Thoracic aorta (tissue), 2 donors: Measurements from ENCODE around the gene KRTAP27-1. TPM values are rescaled to one million over a fixed set of nuclear protein-coding genes. Genes with fewer than 3 reads are reported as not detected.

Experiments
- ATAC-seq: fragments of 150-250 bp; one replicate; pipeline ENCODE4 v1.8.0; 2017; ENCODE audit warnings: low read depth; ENCODE audit not compliant: insufficient number of reproducible peaks, low FRiP score
- DNase-seq: peaks from one replicate; pipeline ENCODE4 v3.0.0-alpha.2; 2020; ENCODE audit warnings: low spot score
- H3K27ac ChIP-seq, 2 donors: fragments of 200-600 bp; sonication (generic); 1 replicate in 1 of 2; 2 replicates in 1 of 2; pipeline ENCODE4 v1.5.1; 2016; ENCODE audit warnings: mild to moderate bottlenecking in 2 of 2, moderate library complexity in 2 of 2
- H3K27me3 ChIP-seq: fragments of 200-600 bp; sonication (generic); replicated peaks from 2 replicates; pipeline ENCODE4 v1.6.0; 2016; ENCODE audit warnings: mild to moderate bottlenecking; ENCODE audit not compliant: insufficient read depth
- H3K36me3 ChIP-seq: fragments of 200-600 bp; sonication (generic); one replicate; pipeline ENCODE4 v1.5.1; 2016
- H3K4me1 ChIP-seq, 2 donors: fragments of 200-600 bp; sonication (generic); 1 replicate in 1 of 2; 2 replicates in 1 of 2; pipeline versions ENCODE4 v1.5.1 to v1.6.0; 2016; ENCODE audit warnings: low read depth in 2 of 2, mild to moderate bottlenecking in 1 of 2; ENCODE audit not compliant: control insufficient read depth in 1 of 2
- H3K4me3 ChIP-seq: fragments of 200-600 bp; sonication (generic); 2 replicates; pipeline ENCODE4 v1.5.1; 2016; ENCODE audit warnings: mild to moderate bottlenecking
- H3K9me3 ChIP-seq: fragments of 200-600 bp; sonication (generic); 2 replicates; pipeline ENCODE4 v1.5.1; 2016
- CTCF ChIP-seq: fragments of 200-600 bp; sonication (generic); IDR thresholded peaks from one replicate; pipeline ENCODE4 v1.5.1; 2019; ENCODE audit warnings: antibody characterized with exemption
- total RNA-seq, 2 donors: library from RNA; depleted of rRNA; stranded (reverse); fragments of >200 nt; gene quantifications; one replicate each; pipeline versions ENCODE4 v1.1.0 to v1.2.3, GENCODE V29; 2016

KRTAP27-1 gene
- total RNA-seq, 2 donors from 2014 or later: not detected

- DNase-seq (no peak), ATAC-seq (no peak)
- TF ChIP-seq CTCF: no peak
- Histone ChIP-seq H3K27ac (no peak overlapping the region), H3K27me3 (no peaks in the 10 kb centered on the region), H3K9me3 (no peaks in the 10 kb centered on the region), H3K4me1 (no peaks in the 10 kb centered on the region), H3K36me3 (no peaks in the 10 kb centered on the region), H3K4me3 (no peak overlapping the region)
These were observed 32.4 kb downstream of the KRTAP27-1 start for GRCh38 chr21:30305136-30305535.

DNA sequence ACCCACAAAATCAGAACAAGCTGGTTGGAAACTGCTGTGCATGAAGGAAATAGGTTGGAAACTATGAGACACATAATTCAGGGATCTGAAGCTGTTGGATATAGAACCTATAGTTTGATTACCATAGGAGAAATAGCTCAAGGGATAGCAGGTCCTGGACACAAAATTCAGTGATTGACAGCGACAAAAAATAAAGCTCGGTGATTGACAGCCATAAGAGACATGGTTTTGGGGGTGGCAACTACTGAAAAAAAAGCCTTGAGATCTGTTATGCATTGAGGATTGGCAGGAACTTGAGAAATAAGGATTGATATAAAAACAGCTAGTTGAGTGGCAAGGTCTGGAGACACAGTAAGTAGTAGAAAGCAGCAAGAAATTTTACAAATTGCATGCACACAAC is 48.3 kb downstream of the KRTAP27-1 start, which contains the start of gene KRTAP25-1:
TSS of gene KRTAP25-1 (minus strand) at position 300 of the 400 bp plus-strand sequence. CDS start at position 276, 24 bp downstream.
- no peaks in the 10 kb centered on the region for H3K9me3 ChIP-seq
- DNase-seq (no peak), ATAC-seq (no peak)
- H3K27ac ChIP-seq: no peak within 1 kb of the TSS
- TF ChIP-seq CTCF: no peak
- no peaks in the 10 kb centered on the region for H3K36me3 ChIP-seq
- H3K27me3 ChIP-seq: no peaks in the 10 kb centered on the region
- H3K4me3 ChIP-seq: no peak within 1 kb of the TSS
- H3K4me1 ChIP-seq: no peaks in the 10 kb centered on the region

Other genes with a start within 250 kb of the KRTAP27-1 start
- gene CLDN17, start 170.9 kb downstream of the KRTAP27-1 start, total RNA-seq: not detected
- not detected for gene CLDN8, start 121.6 kb downstream of the KRTAP27-1 start, total RNA-seq
- not detected for gene KRTAP24-1, start 54.7 kb downstream of the KRTAP27-1 start, total RNA-seq
- gene KRTAP25-1, start 48.2 kb downstream of the KRTAP27-1 start, total RNA-seq: not detected
- gene KRTAP26-1, start 17.4 kb downstream of the KRTAP27-1 start, total RNA-seq: not detected
- gene KRTAP23-1, start 10.9 kb upstream of the KRTAP27-1 start, total RNA-seq: not detected
- gene KRTAP13-2, start 34.6 kb upstream of the KRTAP27-1 start, total RNA-seq: not detected
- gene KRTAP13-1, start 58.3 kb upstream of the KRTAP27-1 start, total RNA-seq: not detected
- not detected for gene KRTAP13-3, start 88.2 kb upstream of the KRTAP27-1 start, total RNA-seq
- not detected for gene KRTAP13-4, start 92.5 kb upstream of the KRTAP27-1 start, total RNA-seq
- gene KRTAP15-1, start 102.6 kb upstream of the KRTAP27-1 start, total RNA-seq: not detected
- not detected for gene KRTAP19-1, start 142.7 kb upstream of the KRTAP27-1 start, total RNA-seq
- not detected for gene KRTAP19-2, start 149.7 kb upstream of the KRTAP27-1 start, total RNA-seq
- gene KRTAP19-3, start 154.3 kb upstream of the KRTAP27-1 start, total RNA-seq: not detected
- gene KRTAP19-4, start 159.5 kb upstream of the KRTAP27-1 start, total RNA-seq: not detected
- not detected for gene KRTAP19-5, start 164.4 kb upstream of the KRTAP27-1 start, total RNA-seq
- not detected for gene KRTAP19-6, start 204.2 kb upstream of the KRTAP27-1 start, total RNA-seq
- gene KRTAP19-7, start 223.6 kb upstream of the KRTAP27-1 start, total RNA-seq: not detected